ENCODE data around the gene DPYSL4.
"Not testable (repeated sequence)": the region's sequence is repeated elsewhere in the genome, so short reads cannot be mapped to it uniquely, and the experiment has no call there.

The DPYSL4 gene

DNA sequence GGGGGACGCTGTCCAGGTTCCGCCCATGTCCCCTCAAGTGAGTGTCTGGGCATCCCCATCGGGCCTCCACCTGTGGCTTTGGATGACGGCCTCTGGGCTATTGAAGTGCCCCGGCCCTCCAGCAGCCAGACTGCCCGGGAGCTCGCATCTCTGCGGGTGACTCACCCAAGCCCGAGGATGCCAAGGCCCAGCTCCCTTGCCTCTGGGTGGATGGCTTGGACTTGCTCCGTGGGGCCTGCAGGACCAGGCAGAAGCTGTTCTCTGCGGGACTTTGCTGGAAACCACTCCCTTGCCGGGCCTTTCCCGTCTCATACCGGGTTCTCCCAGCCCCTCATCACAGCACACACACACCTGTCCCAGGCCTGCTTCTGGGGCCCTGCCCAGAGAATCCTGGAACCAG lies 22.4 kb downstream of the DPYSL4 start:
- DNase-seq, result no peak

DNA sequence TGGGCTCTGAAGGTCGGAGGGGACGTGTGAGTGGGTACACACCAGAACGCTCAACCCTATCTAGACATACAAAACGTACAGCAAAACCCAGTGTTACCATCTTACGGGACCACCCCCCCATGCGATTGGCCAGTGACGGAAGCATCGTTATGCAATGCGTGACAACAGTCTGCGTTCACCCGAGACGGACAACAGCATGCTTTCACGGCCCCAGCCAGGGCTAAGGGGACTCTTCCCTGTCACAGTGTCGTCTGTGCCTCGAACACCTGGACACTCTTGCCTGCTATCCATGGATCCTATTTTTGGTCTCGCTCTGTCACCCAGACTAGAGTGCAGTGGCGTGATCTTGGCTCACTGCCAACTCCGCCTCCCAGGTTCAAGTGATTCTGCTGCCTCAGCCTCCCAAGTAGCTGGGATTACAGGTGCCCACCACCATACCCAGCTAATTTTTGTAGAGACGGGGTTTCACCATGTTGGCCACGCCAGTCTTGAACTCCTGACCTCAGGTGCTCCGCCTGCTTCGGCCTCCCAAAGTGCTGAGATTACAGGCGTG lies 23.3 kb downstream of the DPYSL4 start:
- DNase-seq, result no peak

DNA sequence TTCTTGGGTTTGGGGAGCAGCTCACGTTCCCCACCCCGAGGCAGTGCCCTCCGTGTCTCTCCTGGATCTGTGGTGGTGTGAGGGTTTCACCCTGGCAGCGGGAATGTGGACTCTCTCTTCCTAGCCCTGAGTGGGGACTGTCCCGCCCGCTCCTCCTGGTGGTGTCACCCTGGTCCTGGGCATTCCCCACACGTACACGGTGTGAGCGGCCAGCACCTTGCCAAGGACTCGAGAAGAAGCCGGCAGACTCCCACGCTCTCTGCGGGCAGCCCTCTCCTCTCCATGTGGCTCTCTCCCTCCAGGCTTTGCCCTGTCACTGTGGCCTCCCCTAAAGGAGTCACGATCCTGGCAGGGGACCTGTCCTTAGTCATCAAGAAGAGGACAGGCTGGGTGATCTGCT lies 24.0 kb downstream of the DPYSL4 start:
- DNase-seq, result no peak

DNA sequence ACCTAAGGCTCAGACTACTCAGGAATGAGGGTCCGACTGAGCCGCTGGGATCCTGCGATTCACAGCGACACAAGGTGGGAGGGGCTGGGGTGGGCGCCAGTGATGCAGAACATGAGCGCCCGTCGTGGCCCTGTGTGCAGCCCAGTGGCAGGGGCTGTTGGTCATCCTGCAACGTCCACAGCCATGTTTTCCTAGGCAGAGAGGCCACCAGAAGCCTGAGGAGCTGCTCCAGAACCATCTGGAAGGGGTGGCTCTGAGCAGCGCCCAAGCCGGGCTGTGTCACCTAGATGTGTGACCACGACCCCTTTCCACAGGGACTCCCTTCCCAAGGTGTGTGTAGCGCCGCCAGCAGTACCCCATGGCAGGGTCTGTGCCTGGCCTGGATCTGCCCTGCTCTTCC lies 24.5 kb downstream of the DPYSL4 start:
- DNase-seq, result no peak

DNA sequence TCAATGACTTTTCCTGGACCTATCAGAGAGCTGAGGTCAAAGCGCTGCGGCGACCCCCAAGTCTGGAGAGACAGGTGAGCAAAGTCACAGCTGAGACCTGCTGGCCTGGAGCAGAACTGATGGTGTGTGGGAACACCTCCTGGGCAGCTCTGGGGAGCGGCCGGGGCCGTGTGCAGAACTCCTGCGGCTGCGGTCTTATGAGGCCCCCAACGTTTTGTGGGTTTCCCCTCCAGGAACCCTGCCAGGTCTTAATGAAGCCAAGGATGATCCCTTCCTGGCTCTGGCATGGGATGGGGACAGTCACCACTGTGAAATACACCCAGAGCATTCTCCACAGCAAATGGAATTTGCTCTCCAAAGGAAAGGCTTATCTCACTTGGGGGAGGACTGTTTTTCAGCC lies 26.1 kb downstream of the DPYSL4 start:
- no peak for DNase-seq

DNA sequence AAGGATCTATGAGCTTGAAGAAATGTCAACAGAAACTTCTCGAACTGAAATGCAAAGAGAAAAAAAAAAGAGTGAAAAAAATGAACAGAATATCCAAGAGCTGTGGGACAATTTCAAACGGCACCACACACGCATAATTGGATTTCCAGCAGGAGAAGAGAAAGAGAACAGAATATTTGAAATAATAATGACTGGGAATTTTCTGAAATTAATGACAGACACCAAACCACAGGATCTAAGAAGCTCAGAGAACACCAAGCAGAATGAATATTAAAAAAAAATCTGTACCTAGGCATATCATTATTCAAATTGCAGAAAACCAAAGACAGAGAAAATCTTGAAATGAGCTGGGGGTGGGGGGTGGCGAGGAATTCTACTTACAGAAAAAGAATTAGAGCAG lies 27.2 kb downstream of the DPYSL4 start:
- no peak for DNase-seq

DNA sequence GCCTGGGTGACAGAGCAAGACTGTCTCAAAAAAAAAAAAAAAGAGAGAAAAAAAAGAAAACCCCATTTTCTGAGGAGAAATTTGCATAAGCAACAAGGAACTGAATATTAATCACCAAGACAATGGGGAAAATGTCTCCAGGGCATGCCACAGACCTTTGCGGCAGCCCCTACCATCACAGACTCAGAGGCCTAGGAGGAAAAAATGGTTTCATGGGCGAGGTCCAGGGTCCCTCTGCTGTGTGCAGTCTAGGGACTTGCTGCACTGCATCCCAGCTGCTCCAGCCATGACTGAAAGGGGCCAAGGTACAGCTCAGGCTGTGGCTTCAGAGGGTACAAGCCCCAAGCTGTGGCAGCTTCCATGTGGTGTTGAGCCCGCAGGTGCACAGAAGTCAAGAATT lies 29.7 kb downstream of the DPYSL4 start:
- not testable (repeated sequence) for DNase-seq

DNA sequence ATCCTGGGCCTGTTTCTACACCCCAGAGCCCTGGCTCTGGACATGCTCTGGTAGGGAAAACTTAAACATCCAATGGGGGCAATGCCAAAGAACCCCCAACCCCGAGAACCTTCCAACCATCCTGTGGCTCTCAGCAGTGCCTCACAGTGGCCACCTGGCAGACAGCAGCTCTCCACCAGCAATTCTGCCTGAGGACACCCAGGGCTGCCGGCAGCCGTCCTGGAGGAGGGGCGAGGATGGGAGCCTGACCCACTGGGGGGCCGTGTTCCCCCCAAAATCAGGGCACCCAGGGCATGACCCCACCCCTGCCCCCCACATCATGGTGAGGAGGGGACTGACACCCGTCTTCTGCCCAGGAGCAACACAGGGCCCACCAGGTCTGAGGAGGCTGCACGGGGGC lies 32.7 kb downstream of the DPYSL4 start:
- no peak for DNase-seq

DNA sequence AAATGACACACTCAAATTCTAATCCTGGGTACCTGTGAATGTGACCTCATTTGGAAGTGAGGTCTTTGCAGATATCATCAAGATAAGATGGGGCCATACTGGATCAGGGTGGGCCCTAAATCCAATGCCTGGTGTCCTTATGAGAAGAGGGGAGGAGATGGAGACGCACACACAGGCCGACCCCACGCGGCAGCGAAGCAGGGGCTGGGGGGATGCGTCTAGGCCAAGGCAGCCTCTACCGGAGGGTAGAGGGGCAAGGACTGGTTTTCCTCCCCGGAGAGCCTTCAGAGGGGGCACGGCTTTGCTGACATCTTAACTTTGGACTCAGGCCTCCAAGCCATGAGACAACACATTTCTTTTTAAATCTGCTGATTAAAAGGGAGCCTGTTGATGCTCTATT lies 33.3 kb downstream of the DPYSL4 start:
- no peak for DNase-seq

DNA sequence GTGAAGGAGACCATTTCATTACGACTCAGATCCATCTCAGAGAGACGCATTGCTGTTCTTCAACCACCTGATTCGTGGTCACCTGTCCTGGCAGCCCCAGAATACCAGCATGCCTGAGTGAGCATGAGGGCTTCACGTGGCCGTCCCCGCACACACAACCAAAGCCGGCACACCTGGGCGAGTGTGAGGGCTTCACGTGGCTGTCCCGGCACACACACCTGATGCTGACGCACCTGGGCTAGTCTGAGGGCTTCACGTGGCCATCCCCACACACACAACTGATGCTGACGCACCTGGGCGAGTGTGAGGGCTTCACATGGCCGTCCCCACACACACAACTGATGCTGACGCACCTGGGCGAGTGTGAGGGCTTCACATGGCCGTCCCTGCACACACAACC lies 34.2 kb downstream of the DPYSL4 start:
- DNase-seq, result not testable (repeated sequence)

DNA sequence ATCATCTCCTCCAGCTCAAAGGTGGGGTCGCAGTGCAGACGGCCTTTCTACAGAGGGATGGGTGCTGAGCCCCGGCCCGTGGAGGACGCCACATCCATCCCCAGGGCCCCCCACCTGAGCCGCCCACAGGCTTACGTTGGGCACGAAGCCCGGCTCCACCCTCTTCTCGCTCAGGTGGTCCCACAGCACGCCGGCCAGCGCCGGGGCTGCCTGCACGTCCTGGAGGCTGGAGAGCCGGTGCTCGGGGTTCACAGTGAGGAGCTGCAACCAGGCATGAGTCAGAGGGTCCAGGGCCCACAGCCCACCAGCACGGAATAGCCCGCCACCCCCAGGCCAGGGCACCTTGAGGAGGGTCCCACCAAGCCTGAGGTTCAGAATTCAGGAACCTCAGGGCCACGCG lies 36.0 kb downstream of the DPYSL4 start:
- DNase-seq, result no peak

DNA sequence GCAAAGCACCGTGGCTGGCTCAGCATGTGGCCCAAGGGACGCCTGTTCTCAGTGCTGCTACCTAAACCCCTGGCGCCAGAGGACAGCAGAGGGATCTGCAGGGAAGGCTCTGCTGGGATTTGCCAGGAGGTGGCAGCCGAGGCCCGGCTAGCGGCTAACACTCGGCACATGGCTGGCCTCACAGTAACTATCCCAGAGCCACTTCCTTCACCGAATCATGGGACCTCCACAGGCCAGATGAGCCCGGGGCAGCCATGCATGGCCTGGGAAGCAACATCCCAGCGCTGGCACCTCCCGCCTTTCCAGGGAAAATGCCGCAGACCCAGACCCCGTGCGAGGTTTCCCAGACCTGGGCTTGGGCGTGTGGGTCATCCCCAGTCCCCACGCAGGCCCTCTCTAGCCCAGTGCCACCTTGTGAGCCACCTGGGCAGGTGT lies 36.4 kb downstream of the DPYSL4 start:
- DNase-seq, result peak; percentile 68 to 77

DNA sequence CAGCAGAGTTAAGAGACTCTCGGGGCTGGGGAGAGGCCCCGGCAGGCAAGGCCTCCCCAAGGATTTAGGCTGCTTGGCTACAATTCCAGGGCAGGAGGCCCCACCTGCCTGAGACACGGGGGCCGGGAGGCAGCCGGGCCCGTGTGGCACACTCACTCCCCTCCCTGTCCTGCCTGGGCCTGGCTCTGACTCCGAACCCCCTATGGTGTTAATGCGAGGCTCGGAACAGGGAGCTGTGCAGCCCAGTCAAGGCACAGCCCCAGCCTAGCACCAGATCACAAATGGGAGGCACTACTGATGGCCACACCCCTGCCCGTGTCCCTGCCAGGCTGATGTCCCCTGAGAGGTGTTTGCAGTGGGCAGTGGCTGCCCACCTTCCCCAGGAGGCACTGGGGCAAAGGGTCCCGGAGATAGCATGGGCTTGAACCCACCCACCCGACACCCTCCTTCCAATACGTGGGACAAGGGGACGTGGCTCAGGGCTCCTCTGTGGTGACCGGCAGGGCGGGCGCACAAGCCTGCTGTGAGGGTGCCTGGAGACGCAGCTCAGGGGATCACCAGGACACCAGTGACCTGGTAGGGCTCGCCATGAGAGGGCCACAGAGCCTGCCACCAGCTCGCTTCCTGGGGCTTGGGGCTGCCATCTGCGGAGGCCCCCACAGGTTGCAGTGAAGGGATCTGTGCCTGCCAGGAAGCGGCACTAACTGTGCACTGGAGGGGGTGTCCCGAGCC lies 37.0 kb downstream of the DPYSL4 start:
- DNase-seq, result no peak

DNA sequence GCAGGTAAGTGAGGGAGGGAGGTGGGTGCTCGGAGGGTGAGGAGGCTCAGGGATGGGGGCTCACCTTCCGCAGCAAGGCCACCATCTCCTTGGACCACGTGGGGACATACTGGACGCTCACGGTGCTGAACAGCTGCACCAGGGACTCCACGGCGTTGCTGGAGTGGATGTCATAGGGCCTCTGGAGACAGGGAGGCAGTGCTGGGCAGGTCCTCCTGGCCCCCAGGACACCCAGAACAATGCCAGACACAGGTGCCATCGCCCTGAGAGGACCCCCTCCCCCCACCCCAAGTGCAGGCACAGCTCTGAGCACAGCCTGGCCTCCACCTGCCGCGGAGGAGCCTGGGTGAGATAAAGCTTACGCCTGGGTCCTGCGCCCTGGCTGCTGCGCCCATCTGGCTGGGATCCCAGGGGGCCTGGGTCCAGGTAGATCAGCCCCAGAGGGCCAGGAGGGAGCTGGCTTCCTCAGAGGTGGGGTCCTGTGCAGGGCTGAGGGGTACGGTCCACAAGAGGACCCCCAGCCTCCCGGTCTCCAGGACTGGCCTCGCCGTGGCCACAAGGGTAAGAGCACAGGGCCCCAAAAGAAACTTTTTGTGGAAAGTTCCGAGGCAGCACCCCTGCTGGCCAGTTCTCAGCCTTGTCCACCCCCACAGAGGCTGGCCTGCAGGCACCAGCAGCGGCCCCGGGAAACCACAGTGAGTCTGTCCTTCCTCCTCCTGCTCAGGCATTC lies 37.8 kb downstream of the DPYSL4 start:
- DNase-seq, result no peak

DNA sequence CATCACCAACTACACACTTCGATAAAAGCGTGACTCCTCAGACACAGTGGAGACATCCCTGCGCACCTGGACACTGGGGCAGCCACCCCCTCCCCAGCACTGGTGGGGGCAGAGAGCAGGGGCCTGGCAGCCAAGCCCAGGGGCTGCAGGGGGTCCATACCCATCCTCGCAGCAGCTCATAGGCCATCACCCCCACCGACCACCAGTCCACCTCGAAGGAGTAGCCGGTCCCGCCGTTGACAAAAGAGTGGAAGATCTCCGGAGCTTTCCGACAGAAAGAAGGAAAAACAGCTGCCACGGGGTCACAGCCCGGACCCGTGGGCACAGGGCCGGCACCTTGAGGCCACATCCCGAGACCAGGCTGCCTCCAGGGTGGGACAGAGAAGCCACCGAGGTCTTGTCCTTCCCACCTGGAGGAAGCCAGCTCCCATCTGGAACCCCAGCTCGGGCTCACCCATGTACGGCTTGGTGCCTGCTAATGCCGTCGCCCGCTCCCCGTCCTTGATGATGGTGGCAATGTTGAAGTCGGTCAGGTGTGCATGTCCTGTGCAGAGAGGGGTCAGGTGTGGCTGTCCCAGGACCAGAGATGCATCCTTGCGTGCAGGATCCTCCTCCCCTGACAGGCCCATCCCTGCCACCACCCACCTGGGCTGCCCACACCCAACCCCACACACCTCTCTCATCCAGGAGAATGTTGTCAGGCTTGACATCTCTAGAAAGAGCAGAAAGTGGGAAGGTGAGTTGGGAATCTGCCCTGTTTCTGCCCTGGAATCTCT lies 38.5 kb downstream of the DPYSL4 start:
- DNase-seq, result no peak

DNA sequence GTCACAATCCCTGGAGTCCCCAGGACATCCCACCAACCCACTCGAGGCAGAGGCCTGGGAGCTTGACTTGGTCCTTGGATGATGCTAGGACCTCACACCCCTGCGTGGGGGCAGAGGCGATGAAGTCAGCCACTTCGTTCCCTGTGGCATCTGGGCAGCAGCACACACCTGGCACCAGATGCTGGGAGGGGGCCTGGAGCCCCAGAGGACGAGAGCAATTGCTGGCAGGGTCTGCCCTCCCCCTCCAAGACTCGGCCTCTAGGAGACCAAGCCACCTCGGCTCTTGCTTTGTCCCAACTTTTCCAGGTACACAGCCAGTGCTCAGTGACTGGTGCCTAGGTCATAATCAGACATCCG lies 39.1 kb downstream of the DPYSL4 start:
- no peak for DNase-seq

DNA sequence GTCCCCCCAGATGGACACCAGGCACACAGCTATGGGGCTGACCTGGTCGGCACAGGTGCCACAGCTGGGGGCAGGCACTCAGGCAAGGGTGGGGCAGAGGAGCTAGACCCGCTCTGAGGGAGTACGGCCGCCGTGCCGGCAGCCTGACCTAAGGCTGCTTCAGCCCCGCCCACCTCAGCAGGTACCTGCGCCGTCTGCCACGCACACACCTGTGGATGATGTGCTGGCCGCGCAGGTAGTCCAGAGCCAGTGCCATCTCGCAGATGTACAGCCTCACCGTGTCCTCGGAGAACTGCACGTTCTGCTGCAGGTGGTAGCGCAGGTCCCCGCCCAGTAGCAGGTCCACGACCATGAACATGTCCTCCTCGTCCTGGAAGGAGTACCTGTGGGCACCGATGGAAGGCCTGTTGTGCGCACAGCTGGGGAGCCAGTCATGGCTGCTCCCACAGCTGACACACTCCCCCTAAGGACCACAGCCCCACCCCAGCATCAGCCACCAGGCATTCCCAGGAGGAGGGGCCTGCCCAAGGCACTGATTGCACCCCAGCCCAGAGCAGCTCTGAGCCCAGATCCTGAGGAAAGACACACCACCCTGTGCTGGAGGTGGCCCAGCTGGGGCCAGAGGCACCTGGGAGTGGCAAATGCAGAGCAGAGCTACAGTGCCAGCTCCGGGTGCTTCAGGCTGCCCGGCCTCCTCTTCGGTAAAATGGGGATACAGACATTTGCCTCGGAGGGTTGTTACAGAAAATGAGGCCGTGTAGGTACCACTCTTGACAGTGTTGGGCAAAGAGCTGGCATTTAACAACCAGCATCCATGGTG lies 40.0 kb downstream of the DPYSL4 start:
- no peak for DNase-seq

DNA sequence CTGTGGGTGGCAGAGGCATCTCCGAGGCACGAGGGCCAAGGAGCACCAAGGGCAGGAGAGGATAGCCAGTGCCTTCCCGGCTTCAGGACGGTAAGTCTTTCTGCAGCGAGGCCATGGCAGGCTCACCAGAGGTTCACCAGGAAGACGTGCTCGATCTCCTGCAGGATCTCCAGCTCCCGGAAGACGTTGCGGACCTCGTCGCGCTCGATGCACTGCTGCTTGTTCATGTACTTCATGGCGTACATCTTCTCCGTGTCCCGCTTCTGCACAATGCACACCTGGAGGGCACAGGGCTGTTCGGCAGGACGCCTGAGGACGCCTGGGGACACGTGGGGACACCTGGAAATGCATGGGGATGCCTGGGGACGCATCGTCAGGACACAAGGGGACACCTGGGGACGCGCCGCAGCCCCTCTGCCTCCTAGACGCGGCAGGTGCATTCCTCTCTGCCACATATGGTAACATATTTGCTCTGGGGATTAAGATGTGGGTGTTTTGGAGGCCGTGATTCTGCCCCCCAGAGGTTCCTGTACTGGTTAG lies 41.2 kb downstream of the DPYSL4 start:
- no peak for DNase-seq

DNA sequence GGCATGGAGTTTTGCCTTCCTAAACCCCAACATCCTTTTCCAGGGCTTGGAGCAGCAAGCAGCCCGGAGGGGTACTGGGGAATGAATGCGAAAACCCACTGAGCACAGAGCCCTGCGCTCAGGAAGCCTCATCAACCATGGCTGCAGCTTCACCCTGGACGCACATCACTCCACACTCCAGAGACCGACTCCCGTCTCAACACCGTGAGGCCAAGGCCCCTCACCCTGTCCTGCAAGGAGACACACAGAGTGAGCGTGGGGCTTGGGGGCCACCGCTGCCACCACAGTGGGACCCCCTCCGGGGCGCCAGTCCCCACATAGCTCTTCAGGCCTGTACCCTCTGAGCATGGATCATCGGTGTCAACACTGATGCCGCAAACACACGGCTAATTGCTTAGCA lies 41.9 kb downstream of the DPYSL4 start:
- DNase-seq, result no peak

DNA sequence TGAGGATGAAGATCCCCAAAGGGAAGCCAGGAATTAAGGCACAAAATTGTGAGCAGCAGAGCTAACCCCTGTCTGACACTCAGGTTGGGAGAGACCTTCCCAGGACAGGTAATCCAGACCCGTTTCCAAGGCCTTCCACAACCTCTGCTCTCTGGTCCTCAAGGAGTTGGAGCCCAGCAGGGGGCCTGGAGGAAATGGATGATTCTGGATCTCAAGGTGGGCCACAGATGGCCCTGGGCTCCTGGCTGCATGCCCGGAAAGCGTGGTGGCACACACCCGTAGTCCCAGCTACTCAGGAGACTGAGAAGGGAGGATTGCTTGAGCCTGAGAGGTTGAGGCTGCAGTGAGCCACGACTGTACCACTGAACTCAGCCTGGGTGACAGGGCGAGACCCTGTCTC lies 42.3 kb downstream of the DPYSL4 start:
- no peak for DNase-seq

DNA sequence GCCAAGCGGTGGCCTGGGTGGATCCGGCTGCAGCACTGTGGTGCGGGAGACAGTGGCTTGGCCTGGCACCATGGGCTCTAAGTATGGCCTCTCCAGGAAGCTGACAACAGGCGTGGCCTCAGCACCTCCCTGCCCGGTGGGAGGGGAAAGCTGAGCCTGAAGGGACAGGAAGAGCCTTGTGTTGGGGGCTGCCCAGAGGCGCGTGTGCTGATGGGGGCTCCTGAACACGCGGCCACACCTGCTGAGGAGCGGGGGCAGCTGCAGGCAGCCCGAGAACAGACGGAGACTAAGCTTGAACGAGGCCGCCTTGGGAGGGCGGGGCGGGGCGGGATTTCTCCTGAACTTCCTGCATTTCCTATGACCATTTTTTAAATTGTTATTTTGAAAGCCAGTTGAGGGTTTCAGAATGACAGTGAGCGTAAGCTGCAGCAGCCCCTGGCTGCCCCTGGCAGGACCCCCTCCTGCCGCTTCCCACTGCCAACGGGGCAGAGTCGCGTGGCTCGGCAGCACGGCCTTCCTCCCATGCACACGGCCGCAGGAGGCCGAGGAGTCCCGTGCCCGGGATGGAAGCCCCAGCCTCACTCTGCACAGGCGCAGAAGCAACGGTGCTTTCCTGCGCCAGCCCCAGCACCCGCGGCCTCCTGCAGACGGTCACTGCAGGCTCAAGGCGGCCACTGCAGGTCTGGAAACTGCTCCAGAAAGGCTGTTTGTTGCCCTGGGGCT lies 43.2 kb downstream of the DPYSL4 start:
- DNase-seq, result peak; percentile 28 to 43

All from CD4-positive, alpha-beta T cell treated with Interleukin-4 for 1 hour (primary cell).